ENCODE measurements around the gene AXDND1. TPM values are rescaled to one million over a fixed set of nuclear protein-coding genes. Genes with fewer than 3 reads are reported as not detected.
"Not testable (repeated sequence)": the region's sequence is repeated elsewhere in the genome, so short reads cannot be mapped to it uniquely, and the experiment has no call there.

The AXDND1 gene
- total RNA-seq, 1 donor from 2014 or later: not detected

DNA sequence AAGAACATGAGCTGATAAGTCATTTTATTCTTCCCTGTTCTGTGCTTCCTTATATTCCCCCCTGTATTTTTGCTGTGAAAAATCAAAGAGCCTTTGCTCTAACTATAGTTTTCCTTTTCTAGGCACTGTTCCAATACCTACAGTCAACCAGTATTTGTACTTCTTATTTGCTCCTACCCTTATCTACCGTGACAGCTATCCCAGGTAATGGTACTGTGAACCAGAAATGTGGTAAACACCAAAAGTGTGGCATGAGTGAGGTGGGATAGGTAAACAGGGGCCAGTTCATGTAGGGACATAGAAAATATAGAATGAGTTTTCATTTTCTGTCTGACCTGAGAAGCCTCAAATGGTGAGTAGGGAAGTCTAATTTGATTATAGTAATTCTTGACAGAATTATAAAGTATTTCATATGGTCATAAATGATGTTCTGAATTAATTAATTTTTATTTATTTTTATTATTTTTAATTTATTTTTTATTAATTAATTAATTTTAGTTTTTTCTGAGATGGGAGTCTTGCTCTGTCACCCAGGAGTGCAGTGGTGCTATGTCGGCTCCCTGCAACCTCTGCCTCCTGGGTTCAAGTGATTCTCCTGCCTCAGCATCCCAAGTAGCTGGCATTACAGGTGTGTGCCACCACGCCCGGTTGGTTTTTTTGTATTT, 22.9 kb upstream of the AXDND1 start:
- TF ChIP-seq, protein P1, sequence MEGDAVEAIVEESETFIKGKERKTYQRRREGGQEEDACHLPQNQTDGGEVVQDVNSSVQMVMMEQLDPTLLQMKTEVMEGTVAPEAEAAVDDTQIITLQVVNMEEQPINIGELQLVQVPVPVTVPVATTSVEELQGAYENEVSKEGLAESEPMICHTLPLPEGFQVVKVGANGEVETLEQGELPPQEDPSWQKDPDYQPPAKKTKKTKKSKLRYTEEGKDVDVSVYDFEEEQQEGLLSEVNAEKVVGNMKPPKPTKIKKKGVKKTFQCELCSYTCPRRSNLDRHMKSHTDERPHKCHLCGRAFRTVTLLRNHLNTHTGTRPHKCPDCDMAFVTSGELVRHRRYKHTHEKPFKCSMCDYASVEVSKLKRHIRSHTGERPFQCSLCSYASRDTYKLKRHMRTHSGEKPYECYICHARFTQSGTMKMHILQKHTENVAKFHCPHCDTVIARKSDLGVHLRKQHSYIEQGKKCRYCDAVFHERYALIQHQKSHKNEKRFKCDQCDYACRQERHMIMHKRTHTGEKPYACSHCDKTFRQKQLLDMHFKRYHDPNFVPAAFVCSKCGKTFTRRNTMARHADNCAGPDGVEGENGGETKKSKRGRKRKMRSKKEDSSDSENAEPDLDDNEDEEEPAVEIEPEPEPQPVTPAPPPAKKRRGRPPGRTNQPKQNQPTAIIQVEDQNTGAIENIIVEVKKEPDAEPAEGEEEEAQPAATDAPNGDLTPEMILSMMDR (IDR thresholded peaks at IDR 0.05; ENCODE audit: partially characterized antibody, unreplicated experiment): no peak
- no peak overlapping the region for H3K4me3 Mint-ChIP-seq (ENCODE audit: unreplicated experiment)
- no peaks in the 10 kb centered on the region for H3K9me3 Mint-ChIP-seq (ENCODE audit: unreplicated experiment)
- no peaks in the 10 kb centered on the region for H3K36me3 Mint-ChIP-seq (ENCODE audit: unreplicated experiment)
- H3K27me3 Mint-ChIP-seq (ENCODE audit: unreplicated experiment): no peaks in the 10 kb centered on the region
- DNase-seq: no peak
- H3K4me1 Mint-ChIP-seq (ENCODE audit: low read depth, unreplicated experiment): no peaks in the 10 kb centered on the region
- H3K27ac Mint-ChIP-seq (ENCODE audit: unreplicated experiment): no peak overlapping the region

DNA sequence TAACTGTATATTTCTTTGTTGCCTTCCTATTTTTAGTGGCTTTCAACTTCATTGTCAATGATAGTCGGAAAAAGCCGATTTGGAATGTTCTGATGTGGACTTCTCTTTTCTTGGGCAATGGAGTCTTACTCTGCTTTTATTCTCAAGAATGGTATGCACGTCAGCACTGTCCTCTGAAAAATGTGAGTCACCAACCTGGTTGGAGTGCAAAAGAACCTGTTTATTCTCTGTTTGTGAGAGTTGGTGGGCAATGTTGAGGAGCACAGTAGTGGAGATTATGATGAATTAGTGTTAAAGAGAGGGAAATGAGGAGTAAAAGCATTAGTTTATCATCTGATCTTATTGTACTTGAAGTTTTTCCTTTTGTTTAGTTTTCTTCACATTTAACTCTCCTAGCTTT, 14.5 kb upstream of the AXDND1 start:
- H3K4me3 Mint-ChIP-seq (ENCODE audit: unreplicated experiment): no peak overlapping the region
- H3K4me1 Mint-ChIP-seq (ENCODE audit: low read depth, unreplicated experiment): no peaks in the 10 kb centered on the region
- TF ChIP-seq, protein P1 (IDR thresholded peaks at IDR 0.05; ENCODE audit: partially characterized antibody, unreplicated experiment): no peak
- H3K27ac Mint-ChIP-seq (ENCODE audit: unreplicated experiment): no peak overlapping the region
- H3K27me3 Mint-ChIP-seq (ENCODE audit: unreplicated experiment): no peaks in the 10 kb centered on the region
- H3K9me3 Mint-ChIP-seq (ENCODE audit: unreplicated experiment): no peaks in the 10 kb centered on the region
- H3K36me3 Mint-ChIP-seq (ENCODE audit: unreplicated experiment): no peaks in the 10 kb centered on the region
- DNase-seq: no peak

DNA sequence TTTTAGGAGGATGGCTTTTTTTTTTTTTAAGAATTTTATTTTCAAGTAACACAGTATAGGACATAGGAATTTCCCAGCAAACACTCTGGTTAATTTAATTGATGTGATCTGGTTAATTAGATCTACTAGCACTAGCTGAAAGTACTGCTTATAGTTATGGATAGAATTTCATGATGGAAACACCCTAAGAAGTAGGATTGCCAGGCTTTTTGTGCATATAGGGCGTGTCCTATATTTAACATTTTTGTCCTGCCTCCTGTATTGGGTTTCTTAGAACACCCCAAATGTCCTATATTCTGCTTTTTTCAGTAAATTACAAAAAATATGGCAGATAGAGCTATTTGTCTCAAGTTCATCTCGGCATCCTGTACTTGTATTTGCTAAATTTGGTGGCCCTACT, 13.5 kb upstream of the AXDND1 start:
- DNase-seq: no peak
- no peaks in the 10 kb centered on the region for H3K9me3 Mint-ChIP-seq (ENCODE audit: unreplicated experiment)
- TF ChIP-seq, protein P1 (IDR thresholded peaks at IDR 0.05; ENCODE audit: partially characterized antibody, unreplicated experiment): no peak
- H3K27ac Mint-ChIP-seq (ENCODE audit: unreplicated experiment): no peak overlapping the region
- no peaks in the 10 kb centered on the region for H3K36me3 Mint-ChIP-seq (ENCODE audit: unreplicated experiment)
- H3K27me3 Mint-ChIP-seq (ENCODE audit: unreplicated experiment): no peaks in the 10 kb centered on the region
- H3K4me1 Mint-ChIP-seq (ENCODE audit: low read depth, unreplicated experiment): no peaks in the 10 kb centered on the region
- no peak overlapping the region for H3K4me3 Mint-ChIP-seq (ENCODE audit: unreplicated experiment)

DNA sequence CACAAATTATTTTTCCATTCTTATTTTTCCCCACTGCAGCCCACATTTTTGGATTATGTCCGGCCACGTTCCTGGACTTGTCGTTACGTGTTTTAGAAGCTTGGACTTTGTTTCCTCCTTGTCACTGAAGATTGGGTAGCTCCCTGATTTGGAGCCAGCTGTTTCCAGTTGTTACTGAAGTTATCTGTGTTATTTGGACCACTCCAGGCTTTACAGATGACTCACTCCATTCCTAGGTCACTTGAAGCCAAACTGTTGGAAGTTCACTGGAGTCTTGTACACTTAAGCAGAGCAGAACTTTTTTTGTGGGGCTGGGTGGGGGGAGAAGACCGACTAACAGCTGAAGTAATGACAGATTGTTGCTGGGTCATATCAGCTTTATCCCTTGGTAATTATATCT, 12.2 kb upstream of the AXDND1 start:
- H3K4me1 Mint-ChIP-seq (ENCODE audit: low read depth, unreplicated experiment): no peaks in the 10 kb centered on the region
- H3K36me3 Mint-ChIP-seq (ENCODE audit: unreplicated experiment): no peaks in the 10 kb centered on the region
- DNase-seq: no peak
- H3K27ac Mint-ChIP-seq (ENCODE audit: unreplicated experiment): no peak overlapping the region
- no peaks in the 10 kb centered on the region for H3K27me3 Mint-ChIP-seq (ENCODE audit: unreplicated experiment)
- no peak overlapping the region for H3K4me3 Mint-ChIP-seq (ENCODE audit: unreplicated experiment)
- H3K9me3 Mint-ChIP-seq (ENCODE audit: unreplicated experiment): no peaks in the 10 kb centered on the region
- TF ChIP-seq, protein P1 (IDR thresholded peaks at IDR 0.05; ENCODE audit: partially characterized antibody, unreplicated experiment): no peak

DNA sequence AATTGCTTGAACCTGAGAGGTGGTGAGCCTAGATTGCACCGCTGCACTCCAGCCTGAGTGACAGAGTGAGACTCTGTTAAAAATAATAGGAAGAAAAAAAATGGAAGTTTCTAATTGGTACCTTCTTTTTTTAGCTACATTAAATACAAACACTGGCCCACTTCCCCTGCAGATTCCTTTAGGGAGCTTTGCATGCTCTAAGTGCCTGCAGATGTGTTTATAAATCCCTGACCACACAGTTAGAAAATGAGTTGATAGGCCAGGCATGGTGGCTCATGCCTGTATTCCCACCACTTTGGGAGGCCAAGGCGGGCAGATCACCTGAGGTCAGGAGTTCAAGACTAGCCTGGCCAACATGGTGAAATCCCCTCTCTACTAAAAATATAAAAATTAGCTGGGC, 4.1 kb upstream of the AXDND1 start:
- H3K4me3 Mint-ChIP-seq (ENCODE audit: unreplicated experiment); H3K36me3 Mint-ChIP-seq (ENCODE audit: unreplicated experiment); H3K4me1 Mint-ChIP-seq (ENCODE audit: low read depth, unreplicated experiment); DNase-seq; H3K27me3 Mint-ChIP-seq (ENCODE audit: unreplicated experiment); H3K27ac Mint-ChIP-seq (ENCODE audit: unreplicated experiment); H3K9me3 Mint-ChIP-seq (ENCODE audit: unreplicated experiment): not testable (repeated sequence)
